Activated naive CD4-positive, alpha-beta T cell treated with anti-CD3 and anti-CD28 coated beads, Interleukin-2, amount 10 ng/mL, durations not matched to agents 7 days and 5 days (primary cell): Measurements from ENCODE around the gene RPS6KA5.

Experiments used
- CTCF ChIA-PET: fragments of 350-600 bp; sonication (Branson Sonifier 250); formaldehyde crosslinking; loops from one replicate; lab custom pipeline; 2021; ENCODE audit warnings: antibody characterized with exemption; lab: Charles Lee
- DNase-seq: peaks from one replicate; pipeline ENCODE4 v3.0.0-alpha.2; 2020
- H3K27ac Mint-ChIP-seq: one replicate; pipeline ENCODE4 v1.8.0; 2021; ENCODE audit warnings: mild to moderate bottlenecking, moderate library complexity, mixed read lengths
- H3K27me3 Mint-ChIP-seq: one replicate; pipeline ENCODE4 v1.8.0; 2021; ENCODE audit warnings: mild to moderate bottlenecking, mixed read lengths
- H3K36me3 Mint-ChIP-seq: one replicate; pipeline ENCODE4 v1.8.0; 2021; ENCODE audit warnings: mixed read lengths
- H3K4me1 Mint-ChIP-seq: one replicate; pipeline ENCODE4 v1.8.0; 2021; ENCODE audit warnings: mixed read lengths
- H3K4me3 Mint-ChIP-seq: one replicate; pipeline ENCODE4 v1.8.0; 2021; ENCODE audit warnings: mild to moderate bottlenecking, moderate library complexity, mixed read lengths
- H3K9me3 Mint-ChIP-seq: one replicate; pipeline ENCODE4 v1.8.0; 2021; ENCODE audit warnings: mixed read lengths

RPS6KA5 gene

DNA sequence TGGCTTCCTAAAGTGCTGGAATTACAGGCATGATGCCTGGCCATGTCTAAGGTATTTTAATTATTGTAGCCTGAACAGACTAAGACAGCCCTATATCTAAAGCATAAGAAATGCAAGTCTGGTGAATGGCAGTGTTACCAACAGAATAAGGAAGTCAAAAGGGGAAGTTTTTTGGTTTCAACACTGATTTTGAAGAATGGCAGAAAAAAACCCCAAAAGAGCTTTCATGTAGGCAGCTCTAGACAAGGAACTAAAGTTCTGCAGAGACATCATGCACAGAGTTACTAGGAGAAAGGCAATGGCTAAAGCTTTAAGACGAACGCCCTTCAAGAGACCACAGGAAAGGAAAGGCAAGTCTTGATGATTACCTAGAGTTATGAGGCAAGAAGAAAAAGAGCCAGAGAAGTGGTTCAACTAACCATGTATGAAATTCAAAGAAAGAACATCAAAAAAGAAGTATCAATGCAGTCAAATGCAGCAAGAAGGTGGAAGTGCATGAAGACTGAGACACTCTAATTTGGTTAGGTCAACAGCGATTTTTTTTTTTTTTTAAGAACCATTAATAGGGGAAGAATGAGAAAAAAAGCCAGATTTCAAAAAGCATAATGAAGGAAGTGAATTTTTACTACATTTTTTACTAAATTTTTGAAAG lies 50.8 kb downstream of the RPS6KA5 start:
- Mint-ChIP-seq H3K27me3 (no peaks in the 10 kb centered on the region), H3K9me3 (no peaks in the 10 kb centered on the region), H3K4me3 (peak overlapping the region; percentile 40), H3K27ac (peak overlapping the region; percentile 84), H3K4me1 (peaks cover 51% of the 10 kb centered on the region), H3K36me3 (peaks cover 23% of the 10 kb centered on the region)
- CTCF ChIA-PET: interaction anchor here (0.6 kb wide), 1 partner anchor 29 kb away, joined by 4 read pairs; no protein-coding TSS in a partner anchor
- no peak for DNase-seq

DNA sequence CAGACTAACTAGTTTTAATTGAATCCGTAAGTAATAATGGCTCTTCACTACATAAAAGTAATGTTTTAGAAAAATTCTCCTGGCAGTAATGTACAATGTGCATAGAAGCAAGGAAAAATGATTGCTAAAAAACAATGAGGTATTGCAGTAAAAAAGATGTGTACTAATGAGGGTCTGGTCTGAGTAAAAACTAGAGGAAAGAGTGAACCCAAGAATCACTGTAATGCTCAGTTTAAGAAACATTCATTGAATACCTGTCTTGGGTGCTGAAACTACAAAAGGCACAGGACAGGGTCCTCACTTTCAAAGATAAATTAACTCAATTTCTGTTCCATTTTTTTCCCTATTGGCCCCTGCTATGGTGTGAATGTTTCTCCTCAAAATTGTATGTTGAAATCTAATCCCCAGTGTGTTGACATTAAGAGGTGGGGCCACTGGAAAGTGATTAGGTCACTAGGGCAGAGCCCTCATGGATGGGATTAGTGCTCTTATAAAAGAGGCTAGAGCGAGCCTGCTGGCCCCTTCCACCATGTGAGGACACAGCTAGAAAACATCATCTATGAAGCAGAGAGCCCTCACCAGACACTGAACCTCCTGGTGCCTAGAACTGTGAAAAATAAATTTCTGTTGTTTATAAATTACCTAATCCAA lies 51.6 kb downstream of the RPS6KA5 start:
- H3K27ac Mint-ChIP-seq: peak overlapping the region; percentile 84
- H3K9me3 Mint-ChIP-seq: no peaks in the 10 kb centered on the region
- no peak overlapping the region for H3K4me3 Mint-ChIP-seq
- CTCF ChIA-PET: no interaction called here
- no peak for DNase-seq
- peaks cover 27% of the 10 kb centered on the region for H3K36me3 Mint-ChIP-seq
- no peaks in the 10 kb centered on the region for H3K27me3 Mint-ChIP-seq
- peaks cover 52% of the 10 kb centered on the region for H3K4me1 Mint-ChIP-seq

DNA sequence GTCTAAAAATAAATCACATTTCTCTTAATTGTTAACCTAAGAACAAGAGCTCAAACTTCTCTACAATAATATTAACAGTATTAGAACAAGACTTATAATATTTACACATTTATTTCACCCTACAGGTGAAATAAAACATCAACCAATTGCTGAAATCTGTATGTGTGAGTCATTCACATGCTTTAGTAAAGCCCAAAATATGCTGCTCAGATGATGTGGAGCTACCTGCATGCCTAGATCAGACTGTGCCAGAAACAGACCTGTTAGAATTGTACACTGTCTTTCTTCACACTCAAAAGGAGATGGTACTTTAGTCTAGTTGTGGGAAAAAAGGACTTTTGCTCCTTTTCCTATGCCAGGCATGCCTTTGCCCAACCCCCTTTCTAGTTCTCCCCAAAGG lies 54.7 kb downstream of the RPS6KA5 start:
- no peaks in the 10 kb centered on the region for H3K9me3 Mint-ChIP-seq
- DNase-seq: no peak
- no peak overlapping the region for H3K27ac Mint-ChIP-seq
- no peak overlapping the region for H3K4me3 Mint-ChIP-seq
- H3K36me3 Mint-ChIP-seq: peaks cover 29% of the 10 kb centered on the region
- H3K27me3 Mint-ChIP-seq: no peaks in the 10 kb centered on the region
- CTCF ChIA-PET: no interaction called here
- H3K4me1 Mint-ChIP-seq: peaks cover 52% of the 10 kb centered on the region

DNA sequence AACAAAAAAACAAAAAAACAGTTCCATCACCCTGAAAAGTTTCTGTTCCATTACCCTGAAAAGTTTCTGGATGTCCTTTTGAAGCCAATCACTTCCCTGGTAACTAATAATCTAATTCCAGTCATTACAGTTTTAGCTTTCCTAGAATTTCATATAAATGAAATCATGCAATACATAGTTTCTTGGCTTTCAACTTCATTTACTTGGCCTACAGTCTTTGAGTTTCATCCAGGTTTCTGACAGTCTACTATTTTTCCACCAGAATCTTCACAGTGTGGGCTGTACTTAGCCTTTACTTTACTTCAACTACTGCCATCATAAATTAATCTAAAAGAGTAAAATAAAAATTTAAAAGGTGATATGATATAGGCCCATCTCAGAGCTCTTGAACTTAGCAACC lies 55.5 kb downstream of the RPS6KA5 start:
- CTCF ChIA-PET: no interaction called here
- no peaks in the 10 kb centered on the region for H3K9me3 Mint-ChIP-seq
- no peak for DNase-seq
- H3K4me3 Mint-ChIP-seq: no peak overlapping the region
- H3K27ac Mint-ChIP-seq: no peak overlapping the region
- H3K4me1 Mint-ChIP-seq: peaks cover 45% of the 10 kb centered on the region
- no peaks in the 10 kb centered on the region for H3K27me3 Mint-ChIP-seq
- H3K36me3 Mint-ChIP-seq: peaks cover 25% of the 10 kb centered on the region

DNA sequence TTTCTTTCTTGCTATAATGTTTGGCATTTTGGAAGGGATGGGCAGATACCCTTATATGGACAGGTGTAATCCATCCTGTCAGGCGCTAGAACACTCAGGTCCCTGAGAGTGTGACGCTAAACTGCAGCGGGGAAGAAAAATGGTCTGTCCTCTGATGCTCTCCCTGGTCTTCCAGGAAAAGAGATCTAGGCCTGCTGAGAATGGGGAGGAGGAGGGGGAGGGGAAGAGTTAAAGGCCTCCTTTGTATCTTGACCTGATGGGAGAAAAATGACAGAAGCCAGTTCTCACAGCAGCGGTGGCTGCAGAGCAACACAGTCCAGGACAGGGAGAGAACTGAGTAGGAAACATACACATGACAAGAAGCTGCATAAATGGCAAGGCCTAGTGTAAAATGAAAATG lies 61.1 kb downstream of the RPS6KA5 start:
- H3K36me3 Mint-ChIP-seq: peaks cover 38% of the 10 kb centered on the region
- H3K9me3 Mint-ChIP-seq: no peaks in the 10 kb centered on the region
- CTCF ChIA-PET: interaction anchor here (1.6 kb wide), 1 partner anchor 67 kb away, joined by 3 read pairs; no protein-coding TSS in a partner anchor
- H3K27ac Mint-ChIP-seq: no peak overlapping the region
- H3K27me3 Mint-ChIP-seq: no peaks in the 10 kb centered on the region
- DNase-seq: no peak
- H3K4me3 Mint-ChIP-seq: no peak overlapping the region
- H3K4me1 Mint-ChIP-seq: peaks cover 14% of the 10 kb centered on the region

DNA sequence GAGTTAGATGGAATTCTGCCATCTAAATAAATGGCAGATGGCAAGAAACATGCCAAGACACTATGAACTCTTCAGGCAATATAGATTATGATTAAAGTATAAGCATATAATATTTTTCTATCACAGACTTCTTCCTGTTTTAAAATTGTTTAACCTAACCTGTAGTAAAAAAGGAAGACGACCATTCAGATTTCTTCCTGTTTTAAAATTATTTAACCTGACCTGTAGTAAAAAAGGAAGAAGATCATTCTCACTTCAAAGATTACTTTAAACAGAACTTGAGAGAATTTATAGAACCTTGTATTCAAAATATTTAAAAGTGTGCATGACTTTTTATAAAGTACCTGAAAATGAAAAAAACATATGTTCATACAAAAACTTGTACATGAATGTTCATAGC lies 63.5 kb downstream of the RPS6KA5 start:
- DNase-seq: no peak
- no peaks in the 10 kb centered on the region for H3K9me3 Mint-ChIP-seq
- peaks cover 48% of the 10 kb centered on the region for H3K36me3 Mint-ChIP-seq
- H3K4me3 Mint-ChIP-seq: no peak overlapping the region
- H3K4me1 Mint-ChIP-seq: peaks cover 28% of the 10 kb centered on the region
- H3K27ac Mint-ChIP-seq: no peak overlapping the region
- CTCF ChIA-PET: interaction anchor here (1.4 kb wide), 1 partner anchor 176 kb away, joined by 4 read pairs; no protein-coding TSS in a partner anchor
- no peaks in the 10 kb centered on the region for H3K27me3 Mint-ChIP-seq

DNA sequence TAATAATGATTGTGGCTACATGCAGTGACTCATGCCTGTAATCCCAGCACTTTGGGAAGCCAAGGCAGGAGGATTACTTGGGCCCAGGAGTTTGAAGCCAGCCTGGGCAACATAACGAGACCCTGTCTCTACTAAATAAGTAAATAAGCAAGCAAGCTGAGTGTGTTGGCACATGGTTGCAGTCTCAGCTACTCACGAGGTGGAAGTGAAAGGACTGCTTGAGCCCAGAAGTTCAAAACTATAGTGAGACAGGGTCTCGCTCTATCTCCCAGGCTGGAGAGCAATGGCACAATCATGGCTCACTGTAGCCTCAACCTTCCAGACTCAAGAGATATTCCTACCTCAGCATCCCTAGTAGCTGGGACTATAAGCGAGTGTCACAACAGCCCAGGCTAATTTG lies 64.7 kb downstream of the RPS6KA5 start:
- Mint-ChIP-seq H3K27me3 (no peaks in the 10 kb centered on the region), H3K27ac (no peak overlapping the region), H3K36me3 (peaks cover 54% of the 10 kb centered on the region), H3K4me3 (no peak overlapping the region), H3K4me1 (peaks cover 35% of the 10 kb centered on the region), H3K9me3 (no peaks in the 10 kb centered on the region)
- DNase-seq: no peak
- CTCF ChIA-PET: no interaction called here

DNA sequence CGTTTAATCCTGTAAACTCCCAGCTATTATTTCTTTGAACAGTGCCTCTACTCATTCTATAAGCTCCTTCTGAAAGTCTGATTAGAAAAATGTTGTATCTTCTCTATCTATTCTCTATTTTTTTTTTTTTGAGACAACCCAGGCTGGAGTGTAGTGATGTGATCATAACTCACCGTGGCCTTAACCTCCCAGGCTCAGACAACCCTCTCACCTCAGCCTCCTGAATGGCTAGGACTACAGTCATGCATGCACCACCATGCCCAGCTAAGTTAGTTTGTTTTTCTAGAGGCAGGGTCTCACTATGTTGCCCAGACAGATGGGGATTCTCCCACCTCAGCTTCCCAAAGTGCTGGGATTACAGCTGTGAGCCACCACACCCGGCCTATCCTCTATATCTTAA lies 66.6 kb downstream of the RPS6KA5 start:
- Mint-ChIP-seq H3K4me3 (no peak overlapping the region), H3K9me3 (no peaks in the 10 kb centered on the region), H3K36me3 (peaks cover 59% of the 10 kb centered on the region), H3K4me1 (peaks cover 42% of the 10 kb centered on the region), H3K27me3 (no peaks in the 10 kb centered on the region), H3K27ac (peak overlapping the region; percentile 52)
- CTCF ChIA-PET: no interaction called here
- no peak for DNase-seq

DNA sequence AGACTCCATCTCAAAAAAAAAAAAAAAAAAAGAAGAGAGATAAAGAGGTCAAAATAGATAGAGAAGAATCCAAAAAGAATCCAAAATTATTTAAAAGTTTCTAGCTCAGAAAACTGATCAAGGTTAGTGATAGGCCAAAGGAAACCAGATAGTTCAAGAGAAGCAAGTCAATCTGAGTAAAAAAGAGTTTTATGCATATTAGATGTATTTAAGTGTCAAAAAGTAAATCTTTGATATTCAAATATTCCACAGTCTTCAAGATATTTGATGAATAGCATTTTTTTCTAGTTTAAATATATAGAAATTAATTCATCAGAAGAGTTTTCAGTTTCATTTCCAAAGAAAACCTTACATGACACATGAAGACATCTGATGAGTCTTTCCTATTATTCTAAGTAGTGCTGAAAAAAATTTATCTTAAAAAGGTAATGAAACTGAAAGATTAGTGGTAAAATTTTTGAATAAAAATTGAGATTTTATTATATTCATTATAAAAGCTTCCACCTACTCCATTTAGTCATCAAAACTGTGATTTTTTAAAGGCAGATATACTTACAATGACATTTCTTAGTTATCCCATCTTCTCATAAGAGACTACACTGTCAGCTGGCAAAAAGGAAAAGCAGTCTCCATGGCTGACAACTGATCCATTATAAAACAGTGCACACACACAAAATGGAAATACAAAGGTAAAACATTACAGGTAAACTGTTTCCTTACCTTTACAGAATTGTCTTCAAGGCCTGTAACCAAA lies 68.6 kb downstream of the RPS6KA5 start:
- Mint-ChIP-seq H3K36me3 (peaks cover 58% of the 10 kb centered on the region), H3K4me3 (no peak overlapping the region), H3K9me3 (no peaks in the 10 kb centered on the region), H3K27ac (peak overlapping the region; percentile 43), H3K4me1 (peaks cover 38% of the 10 kb centered on the region), H3K27me3 (no peaks in the 10 kb centered on the region)
- no peak for DNase-seq
- CTCF ChIA-PET: interaction anchor here (0.9 kb wide), 1 partner anchor 89 kb away, joined by 3 read pairs; no protein-coding TSS in a partner anchor

DNA sequence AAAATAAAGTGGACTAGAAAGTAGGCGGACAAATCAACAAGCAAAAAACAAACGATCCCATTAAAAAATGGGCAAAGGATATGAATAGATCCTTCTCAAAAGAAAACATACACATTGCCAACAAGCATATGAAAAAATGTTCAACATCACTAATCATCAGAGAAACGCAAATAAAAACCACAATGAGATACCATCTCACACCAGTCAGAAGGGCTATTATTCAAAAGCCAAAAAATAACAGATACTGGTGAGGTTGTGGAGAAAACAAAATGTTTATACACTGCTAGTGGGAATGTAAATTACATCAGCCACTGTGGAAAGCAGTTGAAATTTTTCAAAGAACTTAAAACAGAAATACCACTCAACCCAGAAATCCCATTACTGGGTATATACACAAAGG lies 70.3 kb downstream of the RPS6KA5 start:
- peaks cover 47% of the 10 kb centered on the region for H3K4me1 Mint-ChIP-seq
- DNase-seq: no peak
- H3K9me3 Mint-ChIP-seq: no peaks in the 10 kb centered on the region
- H3K4me3 Mint-ChIP-seq: no peak overlapping the region
- CTCF ChIA-PET: no interaction called here
- H3K36me3 Mint-ChIP-seq: peaks cover 55% of the 10 kb centered on the region
- no peaks in the 10 kb centered on the region for H3K27me3 Mint-ChIP-seq
- H3K27ac Mint-ChIP-seq: no peak overlapping the region

DNA sequence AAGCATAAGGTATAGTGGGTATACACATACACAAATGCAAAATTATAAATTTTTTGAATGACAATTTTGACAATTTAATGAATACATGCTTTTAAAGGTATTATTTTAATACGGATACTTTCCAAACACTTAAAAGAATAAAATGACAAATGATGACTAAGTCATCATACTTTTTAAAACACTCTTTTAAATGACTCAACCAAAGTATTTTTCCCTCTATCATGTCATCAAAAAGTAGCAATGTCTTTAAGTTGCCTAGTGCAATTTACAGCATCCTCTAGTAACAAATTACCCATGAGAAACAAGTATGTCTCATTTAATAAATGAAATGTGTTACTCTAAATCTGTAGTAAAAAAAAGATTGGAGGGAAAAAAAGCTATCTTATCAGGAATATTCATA lies 73.3 kb downstream of the RPS6KA5 start:
- Mint-ChIP-seq H3K9me3 (no peaks in the 10 kb centered on the region), H3K4me3 (no peak overlapping the region), H3K4me1 (peaks cover 32% of the 10 kb centered on the region), H3K27ac (no peak overlapping the region), H3K27me3 (no peaks in the 10 kb centered on the region), H3K36me3 (peaks cover 46% of the 10 kb centered on the region)
- DNase-seq: no peak
- CTCF ChIA-PET: interaction anchor here (1.8 kb wide), 1 partner anchor 186 kb away, joined by 7 read pairs; no protein-coding TSS in a partner anchor

DNA sequence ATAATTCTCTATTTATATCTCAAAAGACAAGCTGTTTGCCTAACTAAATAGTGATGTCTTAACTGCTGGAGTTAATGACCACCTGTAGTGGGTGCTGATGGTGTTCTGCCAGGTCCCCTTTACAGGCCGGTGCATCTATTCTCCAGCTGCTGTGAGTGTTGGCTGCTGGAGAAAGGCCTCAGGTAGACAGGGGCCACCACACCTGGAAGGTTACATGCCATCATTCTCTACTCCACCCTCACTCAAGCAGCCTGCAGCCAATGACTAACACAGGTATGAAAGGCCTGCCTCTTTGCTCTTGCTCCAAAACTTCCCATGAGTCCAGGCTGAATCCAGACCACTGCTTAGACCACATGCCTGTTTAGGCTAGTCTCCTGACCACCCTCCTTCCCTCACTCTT lies 73.9 kb downstream of the RPS6KA5 start:
- Mint-ChIP-seq H3K4me1 (peaks cover 29% of the 10 kb centered on the region), H3K27me3 (no peaks in the 10 kb centered on the region), H3K36me3 (peaks cover 45% of the 10 kb centered on the region), H3K4me3 (no peak overlapping the region), H3K9me3 (no peaks in the 10 kb centered on the region), H3K27ac (no peak overlapping the region)
- CTCF ChIA-PET: interaction anchor here (0.6 to 1.2 kb wide), 2 partner anchors 27 to 188 kb away, joined by 3 to 4 read pairs; no protein-coding TSS in a partner anchor
- no peak for DNase-seq

DNA sequence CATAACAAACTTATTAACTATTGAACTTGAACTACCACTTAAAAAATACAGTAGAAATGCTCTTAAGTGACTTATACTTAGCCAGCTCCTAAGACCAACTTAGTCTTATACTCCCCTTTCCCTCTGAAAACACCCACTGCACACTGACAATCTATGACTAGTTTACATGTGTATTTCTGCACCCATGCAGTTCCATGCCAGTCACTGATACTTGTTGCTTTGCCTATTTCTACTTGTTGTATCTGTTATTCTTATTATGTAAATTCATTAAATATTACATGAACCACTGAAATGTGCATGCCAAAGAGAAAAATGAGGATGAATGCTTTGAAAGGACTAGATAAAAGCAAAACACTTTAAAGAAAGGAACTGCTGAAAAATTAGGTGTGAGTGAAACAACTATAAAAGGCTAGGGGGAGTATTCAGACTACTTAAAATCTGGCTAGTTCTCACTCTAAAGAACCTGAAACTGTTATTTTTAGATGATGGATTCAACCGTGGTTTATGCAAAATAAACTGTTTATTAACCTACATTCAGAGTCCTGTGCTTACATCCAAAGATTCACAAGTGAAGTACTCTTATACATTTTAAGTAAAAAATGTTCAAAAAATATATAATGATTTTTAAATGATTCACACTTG lies 74.7 kb downstream of the RPS6KA5 start:
- H3K4me1 Mint-ChIP-seq: peaks cover 21% of the 10 kb centered on the region
- no peaks in the 10 kb centered on the region for H3K9me3 Mint-ChIP-seq
- H3K4me3 Mint-ChIP-seq: no peak overlapping the region
- H3K36me3 Mint-ChIP-seq: peaks cover 40% of the 10 kb centered on the region
- CTCF ChIA-PET: interaction anchor here (1.2 kb wide), 1 partner anchor 189 kb away, joined by 4 read pairs; no protein-coding TSS in a partner anchor
- DNase-seq: no peak
- no peaks in the 10 kb centered on the region for H3K27me3 Mint-ChIP-seq
- no peak overlapping the region for H3K27ac Mint-ChIP-seq

DNA sequence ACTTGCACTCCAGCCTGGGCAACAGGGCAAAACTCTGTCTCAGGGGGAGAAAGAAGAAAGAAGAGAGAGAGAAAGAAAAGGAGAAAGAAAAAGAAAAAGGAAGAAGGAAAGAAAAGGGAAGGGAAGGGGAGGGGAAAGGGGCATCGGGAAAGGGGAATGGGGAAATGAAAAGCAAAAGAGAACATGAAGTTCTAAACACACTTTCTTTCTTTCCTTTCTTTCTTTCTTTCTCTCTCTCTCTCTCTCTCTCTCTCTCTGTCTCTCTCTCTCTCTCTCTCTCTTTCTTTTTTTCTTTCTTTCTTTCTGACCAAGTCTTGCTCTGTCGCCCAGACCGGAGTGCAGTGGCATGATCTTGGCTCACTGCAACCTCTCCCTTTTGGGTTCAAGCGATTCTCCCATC lies 76.9 kb downstream of the RPS6KA5 start:
- H3K27ac Mint-ChIP-seq: peak overlapping the region; percentile 9
- peaks cover 29% of the 10 kb centered on the region for H3K36me3 Mint-ChIP-seq
- no peak for DNase-seq

More for the DNA sequence above, 76.9 kb downstream of the RPS6KA5 start:
- Mint-ChIP-seq H3K27me3 (no peaks in the 10 kb centered on the region), H3K9me3 (no peaks in the 10 kb centered on the region), H3K4me3 (no peak overlapping the region), H3K4me1 (peaks cover 14% of the 10 kb centered on the region)
- CTCF ChIA-PET: no interaction called here
